HepG2 (cell line): ENCODE measurements around the gene KSR1. TPM values are rescaled to one million over a fixed set of nuclear protein-coding genes. Genes with fewer than 3 reads are reported as not detected.
"Not testable (repeated sequence)": the region's sequence is repeated elsewhere in the genome, so short reads cannot be mapped to it uniquely, and the experiment has no call there.

Source experiments
- ATAC-seq: fragments of 200-7000 bp; cut with Tn5 transposase; 3 replicates; pipeline ENCODE4 v1.9.1; 2020; ENCODE audit warnings: mild to moderate bottlenecking, moderate library complexity
- BruUV-seq: library from RNA; stranded (reverse); fragments of 400-500 nt; replicated peaks from 2 replicates; lab custom pipeline; 2021; lab: Mats Ljungman, UMichigan
- CTCF ChIA-PET: fragments of 300-600 bp; formaldehyde crosslinking; extraction: SDS; loops from one replicate; lab custom pipeline; 2021; ENCODE audit warnings: low total read pairs, inconsistent platforms, low intra/inter-chr PET ratio; lab: Yijun Ruan, JAX
- POLR2A ChIA-PET: fragments of 350-600 bp; sonication (Branson Sonifier 250); formaldehyde crosslinking; loops from one replicate; lab custom pipeline; 2020; ENCODE audit warnings: antibody characterized with exemption, inconsistent platforms; lab: Yijun Ruan, JAX
- DNase-seq: peaks from one replicate; pipeline ENCODE4 v3.0.0-alpha.2; 2015; ENCODE audit warnings: low spot score
- FAIRE-seq: peaks from 3 replicates; lab custom pipeline; 2011; peaks lifted over from hg19 to GRCh38; lab: Jason Lieb, UNC
- H2AFZ ChIP-seq: one replicate; pipeline ENCODE4 v1.6.1; 2011; ENCODE audit warnings: low read length, inconsistent platforms
- H3K27ac ChIP-seq: fragments of 300-600 bp; 3 replicates; pipeline ENCODE4 v1.8.0; 2011; ENCODE audit warnings: mixed run types, mild to moderate bottlenecking, mixed read lengths, low read length, inconsistent platforms; ENCODE audit not compliant: insufficient read depth; ENCODE audit errors: extremely low read length
- H3K27me3 ChIP-seq, 2 experiments: fragments of 200-600 bp in 1 of 2; 2 replicates in 1 of 2; 3 replicates in 1 of 2; pipeline versions ENCODE4 v1.6.0 to v1.8.0; 2011; ENCODE audit warnings: low read length in 2 of 2, mild to moderate bottlenecking in 2 of 2, moderate library complexity in 2 of 2, inconsistent platforms in 1 of 2; ENCODE audit not compliant: insufficient read depth in 2 of 2, control insufficient read depth in 1 of 2
- H3K36me3 ChIP-seq, 2 experiments: fragments of 200-600 bp in 1 of 2; replicated peaks in 1 of 2; 2 replicates in 1 of 2; 3 replicates in 1 of 2; pipeline versions ENCODE4 v1.5.1 to v1.8.0; 2011; ENCODE audit warnings: low read length in 2 of 2, inconsistent platforms in 1 of 2; ENCODE audit not compliant: insufficient read depth in 2 of 2, control insufficient read depth in 1 of 2
- H3K4me1 ChIP-seq: 2 replicates; pipeline ENCODE4 v1.5.1; 2012; ENCODE audit warnings: low read length, inconsistent platforms; ENCODE audit not compliant: insufficient read depth
- H3K4me2 ChIP-seq: 2 replicates; pipeline ENCODE4 v1.6.0; 2011; ENCODE audit warnings: low read depth, low read length, inconsistent platforms
- H3K4me3 ChIP-seq, 3 experiments: fragments of 200-600 bp in 1 of 3; sonication (generic), shearing (Covaris generic) in 1 of 3; replicated peaks in 1 of 3; 2 replicates each; pipeline ENCODE4 v1.5.1; 2011 to 2016; ENCODE audit warnings: low read length in 3 of 3, inconsistent platforms in 2 of 3, low read depth in 2 of 3, mild to moderate bottlenecking in 2 of 3, control low read depth in 1 of 3, mixed read lengths in 1 of 3; ENCODE audit not compliant: insufficient read depth in 1 of 3
- H3K79me2 ChIP-seq: one replicate; pipeline ENCODE4 v1.6.1; 2011; ENCODE audit warnings: low read length, inconsistent platforms; ENCODE audit not compliant: insufficient read depth
- H3K9ac ChIP-seq: 2 replicates; pipeline ENCODE4 v1.6.0; 2011; ENCODE audit warnings: mild to moderate bottlenecking, low read depth, low read length, inconsistent platforms; ENCODE audit not compliant: insufficient read depth
- H3K9me3 ChIP-seq: 2 replicates; pipeline ENCODE4 v1.5.1; 2012; ENCODE audit warnings: mild to moderate bottlenecking, low read length
- H4K20me1 ChIP-seq: 2 replicates; pipeline ENCODE4 v1.6.0; 2011; ENCODE audit warnings: inconsistent platforms, mild to moderate bottlenecking, low read length, moderate library complexity; ENCODE audit not compliant: insufficient read depth
- CEBPB ChIP-seq: IDR thresholded peaks from 2 replicates; pipeline ENCODE4 v1.6.1; 2011; ENCODE audit warnings: low read depth, low read length, improper control_type of control experiment, borderline replicate concordance
- ELF1 ChIP-seq: sonication (generic); formaldehyde crosslinking; IDR thresholded peaks from 2 replicates; pipeline ENCODE4 v1.4.0; 2020; ENCODE audit warnings: missing genetic modification reagents
- JUN ChIP-seq: sonication (generic); formaldehyde crosslinking; IDR thresholded peaks from 2 replicates; pipeline ENCODE4 v1.4.0; 2020; ENCODE audit warnings: mild to moderate bottlenecking, missing genetic modification reagents
- REPIN1 ChIP-seq: sonication (generic); formaldehyde crosslinking; IDR thresholded peaks from 2 replicates; pipeline ENCODE4 v1.8.0; 2022; ENCODE audit warnings: missing genetic modification reagents, low read depth, mild to moderate bottlenecking, borderline replicate concordance
- TRIM24 ChIP-seq: sonication (generic); formaldehyde crosslinking; IDR thresholded peaks from 2 replicates; pipeline ENCODE4 v1.8.0; 2022; ENCODE audit warnings: mild to moderate bottlenecking, missing genetic modification reagents
- ZNF230 ChIP-seq: sonication (generic); formaldehyde crosslinking; IDR thresholded peaks from 2 replicates; pipeline ENCODE4 v1.4.0; 2020; ENCODE audit warnings: mild to moderate bottlenecking, missing genetic modification reagents
- ZNF329 ChIP-seq: sonication (generic); formaldehyde crosslinking; IDR thresholded peaks from 2 replicates; pipeline ENCODE4 v1.9.0; 2021; ENCODE audit warnings: low read depth, mild to moderate bottlenecking, missing genetic modification reagents
- ZNF350 ChIP-seq: sonication (generic); formaldehyde crosslinking; IDR thresholded peaks from 2 replicates; pipeline ENCODE4 v1.4.0; 2020; ENCODE audit warnings: mild to moderate bottlenecking, low read depth, missing genetic modification reagents, borderline replicate concordance
- ZNF615 ChIP-seq: sonication (generic); formaldehyde crosslinking; IDR thresholded peaks from 2 replicates; pipeline ENCODE4 v1.5.0; 2020; ENCODE audit warnings: mild to moderate bottlenecking, missing genetic modification reagents, borderline replicate concordance
- ZNF674 ChIP-seq: sonication (generic); formaldehyde crosslinking; IDR thresholded peaks from 2 replicates; pipeline ENCODE4 v1.5.0; 2020; ENCODE audit warnings: low read depth, mild to moderate bottlenecking, missing genetic modification reagents
- ZNF841 ChIP-seq: sonication (generic); formaldehyde crosslinking; IDR thresholded peaks from 2 replicates; pipeline ENCODE4 v1.8.1; 2023; ENCODE audit warnings: missing genetic modification reagents, borderline replicate concordance
- ZSCAN22 ChIP-seq: sonication (generic); formaldehyde crosslinking; IDR thresholded peaks from 2 replicates; pipeline ENCODE4 v1.4.0; 2020; ENCODE audit warnings: mild to moderate bottlenecking, missing genetic modification reagents
- WGBS: methylation state at CpG from one replicate; pipeline ENCODE4 v1.1.6; 2017; ENCODE audit warnings: low lambda C conversion rate; 5-methylcytosine and 5-hydroxymethylcytosine counted together
- in situ Hi-C: cut with HindIII; loops from 2 replicates; pipeline ENCODE4 v1.10.0; 2017; ENCODE audit warnings: low pct_unique_long_range_greater_than_20kb; ENCODE audit not compliant: extremely low pct_ligation_motif_present
- intact Hi-C: fragments of 100-400 bp; cut with micrococcal nuclease; formaldehyde crosslinking; loops from one replicate; pipeline ENCODE4 v1.10.0; 2022; ENCODE audit not compliant: unreplicated experiment
- polyA plus RNA-seq, 8 experiments: library from polyadenylated mRNA; depleted of rRNA in 3 of 8; stranded (reverse) in 7 of 8; unstranded in 1 of 8; fragments of >200 nt; fragmentation: Illumina TruSeq in 4 of 8; extraction: Trizol in 4 of 8; gene quantifications; 2 replicates each; pipeline versions ENCODE4 v1.2.1 to v1.2.3, GENCODE V29; 2011 to 2016; ENCODE audit warnings: low read depth in 4 of 8, missing spikeins in 1 of 8, mixed read lengths in 1 of 8; ENCODE audit not compliant: insufficient read depth in 1 of 8
- total RNA-seq, 5 experiments: library from RNA; depleted of rRNA; stranded (reverse); fragments of >200 nt; fragmentation: Illumina TruSeq; extraction: Trizol; gene quantifications; 2 replicates each; pipeline ENCODE4 v1.2.3, GENCODE V29; 2016; ENCODE audit warnings: low read depth in 1 of 5
- TF ChIP-seq, protein P1 (sequence below): sonication (generic); formaldehyde crosslinking; IDR thresholded peaks from 2 replicates; pipeline ENCODE4 v1.4.0; 2020; ENCODE audit warnings: low read depth, missing genetic modification reagents
- TF ChIP-seq, protein P2 (sequence below): sonication (generic); formaldehyde crosslinking; IDR thresholded peaks from 2 replicates; pipeline ENCODE4 v1.8.1; 2023; ENCODE audit warnings: mild to moderate bottlenecking, missing genetic modification reagents

Gene KSR1
- total and polyA plus RNA-seq, 2 of the 13 experiments (the other 11 are each of a cell fraction or from before 2014, with no cell fraction given): 10.1 to 16.6 TPM

DNA sequence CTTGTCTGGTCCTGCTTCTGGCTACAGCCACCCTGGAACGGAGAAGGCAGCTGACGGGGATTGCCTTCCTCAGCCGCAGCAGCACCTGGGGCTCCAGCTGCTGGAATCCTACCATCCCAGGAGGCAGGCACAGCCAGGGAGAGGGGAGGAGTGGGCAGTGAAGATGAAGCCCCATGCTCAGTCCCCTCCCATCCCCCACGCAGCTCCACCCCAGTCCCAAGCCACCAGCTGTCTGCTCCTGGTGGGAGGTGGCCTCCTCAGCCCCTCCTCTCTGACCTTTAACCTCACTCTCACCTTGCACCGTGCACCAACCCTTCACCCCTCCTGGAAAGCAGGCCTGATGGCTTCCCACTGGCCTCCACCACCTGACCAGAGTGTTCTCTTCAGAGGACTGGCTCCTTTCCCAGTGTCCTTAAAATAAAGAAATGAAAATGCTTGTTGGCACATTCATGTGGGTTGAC lies 192.9 kb downstream of the KSR1 start:
- H3K36me3 ChIP-seq, DNase-seq, intact Hi-C loops, H2AFZ ChIP-seq, H3K4me2 ChIP-seq, H3K9ac ChIP-seq, in situ Hi-C loops, H3K79me2 ChIP-seq, H3K27ac ChIP-seq, CTCF ChIA-PET, H3K27me3 ChIP-seq, H4K20me1 ChIP-seq, FAIRE-seq, H3K9me3 ChIP-seq, ATAC-seq, POLR2A ChIA-PET, H3K4me3 ChIP-seq, BruUV-seq: not testable (repeated sequence)
- peak; percentile 91 for TF ChIP-seq ZSCAN22 (CRISPR knock-in tag)
- 0% methylated on average over 1 of the region's 5 CpGs for WGBS
- H3K4me1 ChIP-seq: peaks cover 15% of the 10 kb centered on the region

DNA sequence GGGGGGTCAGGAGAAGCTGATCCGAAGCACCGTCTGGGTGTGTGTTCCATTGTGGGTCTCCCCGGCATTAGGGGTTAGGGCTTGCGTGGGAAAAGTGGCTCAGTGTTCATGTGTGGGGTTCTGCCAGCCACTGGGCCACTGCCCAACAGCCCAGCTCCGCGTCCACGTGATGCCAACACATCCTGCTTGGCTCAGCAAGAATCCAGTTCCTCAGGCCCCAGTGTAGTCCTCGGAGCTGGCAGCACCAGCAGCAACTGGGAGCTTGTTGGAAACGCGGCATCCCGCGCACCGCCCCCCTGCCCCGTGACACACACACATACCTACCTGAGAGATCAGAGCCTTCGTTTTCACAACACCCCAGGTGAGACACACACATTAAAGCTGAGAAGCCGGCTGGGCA lies 193.7 kb downstream of the KSR1 start:
- intact Hi-C loops (loop anchor here (2.0 to 5.0 kb wide), 3 partner anchors 41 to 232 kb away; no protein-coding TSS in a partner anchor), in situ Hi-C loops (loop anchor here (5.0 to 10.0 kb wide), 2 partner anchors 43 to 235 kb away; no protein-coding TSS in a partner anchor)
- POLR2A ChIA-PET: no interaction called here
- Histone ChIP-seq H3K27me3 (peaks cover 0 to 1% of the 10 kb centered on the region in 2 experiments; a peak in 1 of 5 replicates), H3K4me3 (no peak overlapping the region), H4K20me1 (no peaks in the 10 kb centered on the region), H3K9ac (no peak overlapping the region), H3K4me2 (no peak overlapping the region), H3K27ac (no peak overlapping the region), H3K36me3 (no peaks in the 10 kb centered on the region), H3K4me1 (peaks cover 15% of the 10 kb centered on the region), H3K9me3 (no peaks in the 10 kb centered on the region), H2AFZ (no peak overlapping the region), H3K79me2 (no peaks in the 10 kb centered on the region)
- ATAC-seq (no peak), FAIRE-seq (no peak), DNase-seq (no peak)
- CTCF ChIA-PET: no interaction called here
- WGBS: 68% methylated on average over 16 of the region's 16 CpGs
- no TSS peak for BruUV-seq
- TF ChIP-seq ELF1 (CRISPR knock-in tag): no peak
- no peak for TF ChIP-seq ZNF674
- no peak for TF ChIP-seq JUN
- no peak for TF ChIP-seq ZNF841 (CRISPR knock-in tag)
- TF ChIP-seq, protein P1, sequence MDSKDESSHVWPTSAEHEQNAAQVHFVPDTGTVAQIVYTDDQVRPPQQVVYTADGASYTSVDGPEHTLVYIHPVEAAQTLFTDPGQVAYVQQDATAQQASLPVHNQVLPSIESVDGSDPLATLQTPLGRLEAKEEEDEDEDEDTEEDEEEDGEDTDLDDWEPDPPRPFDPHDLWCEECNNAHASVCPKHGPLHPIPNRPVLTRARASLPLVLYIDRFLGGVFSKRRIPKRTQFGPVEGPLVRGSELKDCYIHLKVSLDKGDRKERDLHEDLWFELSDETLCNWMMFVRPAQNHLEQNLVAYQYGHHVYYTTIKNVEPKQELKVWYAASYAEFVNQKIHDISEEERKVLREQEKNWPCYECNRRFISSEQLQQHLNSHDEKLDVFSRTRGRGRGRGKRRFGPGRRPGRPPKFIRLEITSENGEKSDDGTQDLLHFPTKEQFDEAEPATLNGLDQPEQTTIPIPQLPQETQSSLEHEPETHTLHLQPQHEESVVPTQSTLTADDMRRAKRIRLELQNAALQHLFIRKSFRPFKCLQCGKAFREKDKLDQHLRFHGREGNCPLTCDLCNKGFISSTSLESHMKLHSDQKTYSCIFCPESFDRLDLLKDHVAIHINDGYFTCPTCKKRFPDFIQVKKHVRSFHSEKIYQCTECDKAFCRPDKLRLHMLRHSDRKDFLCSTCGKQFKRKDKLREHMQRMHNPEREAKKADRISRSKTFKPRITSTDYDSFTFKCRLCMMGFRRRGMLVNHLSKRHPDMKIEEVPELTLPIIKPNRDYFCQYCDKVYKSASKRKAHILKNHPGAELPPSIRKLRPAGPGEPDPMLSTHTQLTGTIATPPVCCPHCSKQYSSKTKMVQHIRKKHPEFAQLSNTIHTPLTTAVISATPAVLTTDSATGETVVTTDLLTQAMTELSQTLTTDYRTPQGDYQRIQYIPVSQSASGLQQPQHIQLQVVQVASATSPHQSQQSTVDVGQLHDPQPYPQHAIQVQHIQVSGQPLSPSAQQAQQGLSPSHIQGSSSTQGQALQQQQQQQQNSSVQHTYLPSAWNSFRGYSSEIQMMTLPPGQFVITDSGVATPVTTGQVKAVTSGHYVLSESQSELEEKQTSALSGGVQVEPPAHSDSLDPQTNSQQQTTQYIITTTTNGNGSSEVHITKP (CRISPR knock-in tag): no peak
- no peak for TF ChIP-seq ZNF615
- no peak for TF ChIP-seq ZNF230 (CRISPR knock-in tag)
- TF ChIP-seq TRIM24 (CRISPR knock-in tag): no peak
- no peak for TF ChIP-seq CEBPB
- TF ChIP-seq, protein P2, sequence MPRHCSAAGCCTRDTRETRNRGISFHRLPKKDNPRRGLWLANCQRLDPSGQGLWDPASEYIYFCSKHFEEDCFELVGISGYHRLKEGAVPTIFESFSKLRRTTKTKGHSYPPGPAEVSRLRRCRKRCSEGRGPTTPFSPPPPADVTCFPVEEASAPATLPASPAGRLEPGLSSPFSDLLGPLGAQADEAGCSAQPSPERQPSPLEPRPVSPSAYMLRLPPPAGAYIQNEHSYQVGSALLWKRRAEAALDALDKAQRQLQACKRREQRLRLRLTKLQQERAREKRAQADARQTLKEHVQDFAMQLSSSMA: no peak
- no peak for TF ChIP-seq ZNF329
- TF ChIP-seq REPIN1 (CRISPR knock-in tag): no peak
- TF ChIP-seq ZNF350 (CRISPR knock-in tag): no peak
